H9 (cell line): ENCODE measurements around the gene RNF213. TPM values are rescaled to one million over a fixed set of nuclear protein-coding genes. Genes with fewer than 3 reads are reported as not detected.
A peak's percentile ranks its signal among the peaks of the same experiment; 100 is the strongest.

ENCODE experiments used
- DNase-seq: peaks from one replicate; pipeline ENCODE4 v3.0.0-alpha.2; 2017
- H2AFZ ChIP-seq: one replicate; pipeline ENCODE4 v1.6.1; 2013; ENCODE audit warnings: mild to moderate bottlenecking, low read length, control low read depth, moderate library complexity
- H2AK5ac ChIP-seq: 2 replicates; pipeline ENCODE4 v1.6.1; 2013; ENCODE audit warnings: low read length, control low read depth, mixed read lengths; ENCODE audit not compliant: insufficient read length
- H2BK120ac ChIP-seq: one replicate; pipeline ENCODE4 v1.6.1; 2013; ENCODE audit warnings: low read depth, mild to moderate bottlenecking, low read length, control low read depth, inconsistent platforms; ENCODE audit not compliant: poor library complexity, severe bottlenecking
- H2BK12ac ChIP-seq: 2 replicates; pipeline ENCODE4 v1.6.1; 2013; ENCODE audit warnings: low read length, control low read depth, mixed read lengths, low read depth; ENCODE audit not compliant: insufficient read length
- H2BK15ac ChIP-seq: 2 replicates; pipeline ENCODE4 v1.6.1; 2013; ENCODE audit warnings: low read depth, low read length, control low read depth
- H2BK20ac ChIP-seq: one replicate; pipeline ENCODE4 v1.6.1; 2013; ENCODE audit warnings: low read depth, mild to moderate bottlenecking, low read length, control low read depth, inconsistent platforms; ENCODE audit not compliant: poor library complexity, severe bottlenecking
- H2BK5ac ChIP-seq: 2 replicates; pipeline ENCODE4 v1.6.1; 2013; ENCODE audit warnings: low read length, control low read depth, mixed read lengths; ENCODE audit not compliant: insufficient read length
- H3K14ac ChIP-seq: 2 replicates; pipeline ENCODE4 v1.6.1; 2013; ENCODE audit warnings: low read length, control low read depth; ENCODE audit not compliant: insufficient read depth
- H3K18ac ChIP-seq: 2 replicates; pipeline ENCODE4 v1.6.1; 2013; ENCODE audit warnings: low read depth, mild to moderate bottlenecking, mixed read lengths, low read length, control low read depth; ENCODE audit not compliant: insufficient read length
- H3K23ac ChIP-seq: 2 replicates; pipeline ENCODE4 v1.6.1; 2013; ENCODE audit warnings: low read length, control low read depth, mixed read lengths, low read depth; ENCODE audit not compliant: insufficient read length
- H3K23me2 ChIP-seq: 2 replicates; pipeline ENCODE4 v1.6.1; 2013; ENCODE audit warnings: low read depth, mild to moderate bottlenecking, mixed read lengths, low read length, control low read depth; ENCODE audit not compliant: insufficient read length, poor library complexity, severe bottlenecking
- H3K27ac ChIP-seq: 2 replicates; pipeline ENCODE4 v1.5.1; 2013; ENCODE audit warnings: low read length, control low read depth, mixed read lengths, low read depth; ENCODE audit not compliant: insufficient read length
- H3K27me3 ChIP-seq: 2 replicates; pipeline ENCODE4 v1.6.1; 2013; ENCODE audit warnings: low read length, control low read depth, inconsistent platforms; ENCODE audit not compliant: insufficient read depth
- H3K4ac ChIP-seq: 2 replicates; pipeline ENCODE4 v1.6.1; 2013; ENCODE audit warnings: low read depth, mild to moderate bottlenecking, control low read depth, inconsistent platforms, low read length, moderate library complexity
- H3K4me1 ChIP-seq: 2 replicates; pipeline ENCODE4 v1.6.1; 2013; ENCODE audit warnings: low read length, control low read depth, inconsistent platforms; ENCODE audit not compliant: insufficient read depth
- H3K4me2 ChIP-seq: 2 replicates; pipeline ENCODE4 v1.6.1; 2013; ENCODE audit warnings: low read length, control low read depth, mixed read lengths; ENCODE audit not compliant: insufficient read length, insufficient read depth
- H3K56ac ChIP-seq: 2 replicates; pipeline ENCODE4 v1.6.1; 2013; ENCODE audit warnings: low read depth, mild to moderate bottlenecking, mixed read lengths, low read length, control low read depth; ENCODE audit not compliant: insufficient read length
- H3K79me1 ChIP-seq: 2 replicates; pipeline ENCODE4 v1.6.1; 2013; ENCODE audit warnings: low read depth, mild to moderate bottlenecking, moderate library complexity, low read length, control low read depth, inconsistent platforms; ENCODE audit not compliant: insufficient read depth, poor library complexity, severe bottlenecking
- H3K79me2 ChIP-seq: 2 replicates; pipeline ENCODE4 v1.6.1; 2013; ENCODE audit warnings: low read length, control low read depth, inconsistent platforms; ENCODE audit not compliant: insufficient read depth
- H3K9ac ChIP-seq: 2 replicates; pipeline ENCODE4 v1.6.1; 2013; ENCODE audit warnings: low read length, control low read depth, mixed read lengths; ENCODE audit not compliant: insufficient read length; ENCODE audit errors: extremely low read depth
- H3K9me3 ChIP-seq: one replicate; pipeline ENCODE4 v1.6.1; 2013; ENCODE audit warnings: low read depth, low read length, inconsistent platforms; ENCODE audit not compliant: control insufficient read depth
- H3T11ph ChIP-seq: one replicate; pipeline ENCODE4 v1.6.1; 2013; ENCODE audit warnings: mild to moderate bottlenecking, low read length, control low read depth, inconsistent platforms
- H4K20me1 ChIP-seq: one replicate; pipeline ENCODE4 v1.6.1; 2013; ENCODE audit not compliant: control insufficient read depth, insufficient read length, insufficient read depth
- H4K5ac ChIP-seq: 2 replicates; pipeline ENCODE4 v1.6.1; 2013; ENCODE audit warnings: low read depth, mild to moderate bottlenecking, mixed read lengths, low read length, control low read depth; ENCODE audit not compliant: insufficient read length
- H4K8ac ChIP-seq: replicated peaks from 2 replicates; pipeline ENCODE4 v1.6.1; 2013; ENCODE audit warnings: low read length, control low read depth, mixed read lengths, low read depth; ENCODE audit not compliant: insufficient read length
- H4K91ac ChIP-seq: 2 replicates; pipeline ENCODE4 v1.6.1; 2013; ENCODE audit warnings: low read depth, mild to moderate bottlenecking, moderate library complexity, mixed read lengths, low read length, control low read depth; ENCODE audit not compliant: insufficient read length
- H3K27ac Mint-ChIP-seq, 3 experiments: 2 replicates in 2 of 3; 3 replicates in 1 of 3; pipeline ENCODE4 v1.8.0; 2020 to 2021; ENCODE audit warnings: mixed read lengths in 3 of 3, mild to moderate bottlenecking in 1 of 3, moderate library complexity in 1 of 3
- H3K27me3 Mint-ChIP-seq: 2 replicates; pipeline ENCODE4 v1.8.0; 2021; ENCODE audit warnings: low read depth, mild to moderate bottlenecking, moderate library complexity, mixed read lengths
- H3K36me3 Mint-ChIP-seq, 3 experiments: 2 replicates in 2 of 3; 3 replicates in 1 of 3; pipeline ENCODE4 v1.8.0; 2020 to 2021; ENCODE audit warnings: low read depth in 3 of 3, mixed read lengths in 3 of 3; ENCODE audit not compliant: insufficient read depth in 1 of 3
- H3K4me1 Mint-ChIP-seq, 2 experiments: 2 replicates each; pipeline ENCODE4 v1.8.0; 2020; ENCODE audit warnings: mixed read lengths in 2 of 2
- H3K4me3 Mint-ChIP-seq, 2 experiments: 2 replicates in 1 of 2; 3 replicates in 1 of 2; pipeline ENCODE4 v1.8.0; 2020 to 2021; ENCODE audit warnings: mild to moderate bottlenecking in 2 of 2, mixed read lengths in 2 of 2, moderate library complexity in 1 of 2
- H3K9me3 Mint-ChIP-seq, 2 experiments: 2 replicates in 1 of 2; 3 replicates in 1 of 2; pipeline ENCODE4 v1.8.0; 2020; ENCODE audit warnings: mild to moderate bottlenecking in 2 of 2, mixed read lengths in 2 of 2, moderate library complexity in 1 of 2
- WGBS: extraction: QIAGEN DNeasy Blood & Tissue Kit; methylation state at CpG from one replicate; pipeline ENCODE4 v1.1.7; 2013; ENCODE audit warnings: missing lambda C conversion rate, low lambda C conversion rate, mixed read lengths; ENCODE audit not compliant: insufficient read length; ENCODE audit errors: extremely low coverage; 5-methylcytosine and 5-hydroxymethylcytosine counted together
- total RNA-seq: library from RNA; stranded (reverse); gene quantifications from 2 replicates; pipeline ENCODE4 v1.2.1, GENCODE V29; 2021
- TF ChIP-seq, protein P1 (sequence below): fragments of 200-600 bp; sonication (generic); conservative IDR thresholded peaks from 3 replicates; pipeline ENCODE4 v1.8.0; 2021; ENCODE audit warnings: antibody characterized with exemption, mild to moderate bottlenecking

Gene RNF213
- total RNA-seq, 1 experiment from 2014 or later: 34.3 TPM

DNA sequence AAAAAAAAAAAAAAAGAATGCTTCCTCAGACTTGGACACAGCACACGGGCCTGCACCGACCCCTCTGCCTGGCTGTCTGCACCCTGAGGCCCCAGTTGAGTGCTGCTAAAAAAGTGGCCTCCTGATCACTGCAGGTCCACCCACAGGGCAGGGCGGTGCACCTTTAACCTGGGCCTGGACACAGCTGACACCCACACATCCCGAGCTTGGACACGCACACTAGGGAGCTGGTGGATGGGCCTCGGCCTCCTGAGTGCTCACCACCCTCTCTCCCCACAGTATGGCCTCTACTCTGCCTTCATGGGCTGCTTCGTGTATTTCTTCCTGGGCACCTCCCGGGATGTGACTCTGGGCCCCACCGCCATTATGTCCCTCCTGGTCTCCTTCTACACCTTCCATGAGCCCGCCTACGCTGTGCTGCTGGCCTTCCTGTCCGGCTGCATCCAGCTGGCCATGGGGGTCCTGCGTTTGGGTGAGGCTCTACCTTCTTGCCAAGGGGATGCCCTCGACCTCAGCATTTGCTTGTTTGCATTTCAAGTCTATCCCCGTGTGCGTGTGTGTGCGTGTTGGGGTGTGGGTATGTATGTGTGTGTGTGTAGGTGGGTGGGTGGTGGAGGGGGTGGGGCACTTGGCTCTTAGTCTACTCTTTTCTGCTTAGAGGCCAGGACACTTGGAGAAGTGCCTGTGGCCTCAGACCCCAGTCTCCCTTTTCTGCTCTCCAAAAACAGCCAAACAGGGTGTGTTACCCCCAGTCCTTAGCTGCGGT lies 38.1 kb upstream of the RNF213 start:
- no CpG with 5 or more reads among the region's 18 CpGs for WGBS
- no peak overlapping the region for H3K4me2 ChIP-seq
- no peak overlapping the region for H2AK5ac ChIP-seq
- no peaks in the 10 kb centered on the region for H3K79me2 ChIP-seq
- H3K4ac ChIP-seq: no peak overlapping the region
- DNase-seq: no peak
- peaks cover 5% of the 10 kb centered on the region for H3K23me2 ChIP-seq
- H3K23ac ChIP-seq: no peak overlapping the region
- no peak overlapping the region for H2BK5ac ChIP-seq
- H3K56ac ChIP-seq: no peak overlapping the region
- no peak overlapping the region for H3K27ac ChIP-seq
- H3K4me1 ChIP-seq: no peaks in the 10 kb centered on the region
- H3K4me1 Mint-ChIP-seq: peaks cover 31 to 36% of the 10 kb centered on the region in 2 experiments
- H3K27me3 ChIP-seq: no peaks in the 10 kb centered on the region
- H3K27me3 Mint-ChIP-seq: no peaks in the 10 kb centered on the region; the same call in 1 of the 2 replicates
- H3K27ac Mint-ChIP-seq: no peak overlapping the region; a peak in 1 of 7 replicates
- no peak overlapping the region for H2BK15ac ChIP-seq
- H4K8ac ChIP-seq: no peak overlapping the region
- H4K91ac ChIP-seq: no peak overlapping the region
- no peak overlapping the region for H3K14ac ChIP-seq
- H3K9me3 Mint-ChIP-seq: no peaks in the 10 kb centered on the region
- no peak overlapping the region for H3K18ac ChIP-seq
- H3K4me3 Mint-ChIP-seq: peak overlapping the region; percentile 29 to 34; a peak in 4 of 5 replicates
- no peak overlapping the region for H3K9ac ChIP-seq
- no peaks in the 10 kb centered on the region for H3K79me1 ChIP-seq
- H2BK20ac ChIP-seq: no peak overlapping the region
- TF ChIP-seq, protein P1, sequence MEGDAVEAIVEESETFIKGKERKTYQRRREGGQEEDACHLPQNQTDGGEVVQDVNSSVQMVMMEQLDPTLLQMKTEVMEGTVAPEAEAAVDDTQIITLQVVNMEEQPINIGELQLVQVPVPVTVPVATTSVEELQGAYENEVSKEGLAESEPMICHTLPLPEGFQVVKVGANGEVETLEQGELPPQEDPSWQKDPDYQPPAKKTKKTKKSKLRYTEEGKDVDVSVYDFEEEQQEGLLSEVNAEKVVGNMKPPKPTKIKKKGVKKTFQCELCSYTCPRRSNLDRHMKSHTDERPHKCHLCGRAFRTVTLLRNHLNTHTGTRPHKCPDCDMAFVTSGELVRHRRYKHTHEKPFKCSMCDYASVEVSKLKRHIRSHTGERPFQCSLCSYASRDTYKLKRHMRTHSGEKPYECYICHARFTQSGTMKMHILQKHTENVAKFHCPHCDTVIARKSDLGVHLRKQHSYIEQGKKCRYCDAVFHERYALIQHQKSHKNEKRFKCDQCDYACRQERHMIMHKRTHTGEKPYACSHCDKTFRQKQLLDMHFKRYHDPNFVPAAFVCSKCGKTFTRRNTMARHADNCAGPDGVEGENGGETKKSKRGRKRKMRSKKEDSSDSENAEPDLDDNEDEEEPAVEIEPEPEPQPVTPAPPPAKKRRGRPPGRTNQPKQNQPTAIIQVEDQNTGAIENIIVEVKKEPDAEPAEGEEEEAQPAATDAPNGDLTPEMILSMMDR: no peak
- no peak overlapping the region for H2AFZ ChIP-seq
- no peak overlapping the region for H2BK12ac ChIP-seq
- H3K9me3 ChIP-seq: no peaks in the 10 kb centered on the region
- H4K20me1 ChIP-seq: no peaks in the 10 kb centered on the region
- H3K36me3 Mint-ChIP-seq: peaks cover 5 to 17% (median 12%) of the 10 kb centered on the region in 3 experiments; a peak in 5 of 7 replicates
- H3T11ph ChIP-seq: no peak overlapping the region
- H4K5ac ChIP-seq: no peak overlapping the region
- H2BK120ac ChIP-seq: no peak overlapping the region
